ENCODE data around the gene GPR34.
"Not testable (repeated sequence)": the region's sequence is repeated elsewhere in the genome, so short reads cannot be mapped to it uniquely, and the experiment has no call there.

Gene GPR34

DNA sequence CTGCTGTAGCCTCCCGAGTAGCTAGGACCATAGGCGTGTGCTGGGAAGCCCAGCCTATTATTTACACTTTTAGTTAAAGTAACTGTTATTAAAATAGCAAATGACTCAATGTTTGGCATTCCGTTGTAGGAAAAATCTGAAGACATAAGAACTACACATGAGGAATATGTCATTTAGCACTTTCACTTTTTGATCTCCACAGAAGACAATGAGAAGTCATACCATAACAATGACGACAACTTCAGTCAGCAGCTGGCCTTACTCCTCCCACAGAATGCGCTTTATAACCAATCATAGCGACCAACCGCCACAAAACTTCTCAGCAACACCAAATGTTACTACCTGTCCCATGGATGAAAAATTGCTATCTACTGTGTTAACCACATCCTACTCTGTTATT is 6.7 kb downstream of the GPR34 start:
- H3K9me3 ChIP-seq (ENCODE audit: control insufficient read depth, low read depth, low read length): peaks cover 2% of the 10 kb centered on the region

DNA sequence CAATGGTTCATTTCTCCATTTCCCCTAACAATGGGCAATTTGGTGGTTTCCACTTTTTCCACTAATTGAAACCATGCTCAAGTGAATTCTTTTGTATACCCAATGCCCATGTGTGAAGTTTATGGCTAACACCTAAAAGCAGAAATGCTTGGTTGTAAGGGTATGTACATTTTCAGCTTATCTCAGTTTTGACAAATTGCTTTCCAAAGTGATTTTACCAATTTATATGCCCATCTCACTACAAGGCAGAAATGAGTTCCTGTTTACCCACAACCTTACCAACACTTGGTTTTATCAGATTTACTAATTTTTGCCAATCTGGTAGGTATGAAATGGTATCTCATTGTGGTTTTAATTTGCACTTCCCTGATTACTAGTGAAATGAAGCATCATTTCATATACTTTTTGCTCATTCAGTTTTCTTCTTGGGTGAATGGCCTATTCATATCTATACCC is 14.8 kb downstream of the GPR34 start:
- H3K27ac ChIP-seq (ENCODE audit: low read length): no peak overlapping the region
- H3K4me1 ChIP-seq (ENCODE audit: control insufficient read depth, low read depth, low read length): no peaks in the 10 kb centered on the region
- no peaks in the 10 kb centered on the region for H3K27me3 ChIP-seq (ENCODE audit: control insufficient read depth, insufficient read depth, low read length)
- no peak overlapping the region for H3K4me3 ChIP-seq (ENCODE audit: low read length)
- H3K9ac ChIP-seq (ENCODE audit: low read length): no peak overlapping the region
- H3K9me3 ChIP-seq (ENCODE audit: control insufficient read depth, low read depth, low read length): no peaks in the 10 kb centered on the region
- no peaks in the 10 kb centered on the region for H3K36me3 ChIP-seq (ENCODE audit: control insufficient read depth, low read depth, low read length)

More for the DNA sequence above, 6.7 kb downstream of the GPR34 start:
- Histone ChIP-seq H3K9ac (ENCODE audit: low read length) (no peak overlapping the region), H3K4me1 (ENCODE audit: control insufficient read depth, low read depth, low read length) (no peaks in the 10 kb centered on the region), H3K4me3 (ENCODE audit: low read length) (no peak overlapping the region), H3K27ac (ENCODE audit: low read length) (no peak overlapping the region), H3K27me3 (ENCODE audit: control insufficient read depth, insufficient read depth, low read length) (no peaks in the 10 kb centered on the region), H3K36me3 (ENCODE audit: control insufficient read depth, low read depth, low read length) (no peaks in the 10 kb centered on the region)

- H3K4me1 ChIP-seq (ENCODE audit: control insufficient read depth, low read depth, low read length): no peaks in the 10 kb centered on the region
- H3K9ac ChIP-seq (ENCODE audit: low read length): no peak overlapping the region
- no peaks in the 10 kb centered on the region for H3K36me3 ChIP-seq (ENCODE audit: control insufficient read depth, low read depth, low read length)
- no peak overlapping the region for H3K27ac ChIP-seq (ENCODE audit: low read length)
- H3K27me3 ChIP-seq (ENCODE audit: control insufficient read depth, insufficient read depth, low read length): no peaks in the 10 kb centered on the region
- peaks cover 3% of the 10 kb centered on the region for H3K9me3 ChIP-seq (ENCODE audit: control insufficient read depth, low read depth, low read length)
- H3K4me3 ChIP-seq (ENCODE audit: low read length): no peak overlapping the region
These were observed 16.3 kb downstream of the GPR34 start for GRCh38 chrX:41705042-41705441.

GRCh38 chrX:41705680-41706374 is 17.1 kb downstream of the GPR34 start:
- Histone ChIP-seq H3K27me3 (ENCODE audit: control insufficient read depth, insufficient read depth, low read length) (no peaks in the 10 kb centered on the region), H3K4me3 (ENCODE audit: low read length) (no peak overlapping the region), H3K4me1 (ENCODE audit: control insufficient read depth, low read depth, low read length) (peaks cover 5% of the 10 kb centered on the region), H3K36me3 (ENCODE audit: control insufficient read depth, low read depth, low read length) (no peaks in the 10 kb centered on the region), H3K9me3 (ENCODE audit: control insufficient read depth, low read depth, low read length) (peaks cover 3% of the 10 kb centered on the region), H3K9ac (ENCODE audit: low read length) (no peak overlapping the region), H3K27ac (ENCODE audit: low read length) (no peak overlapping the region)

DNA sequence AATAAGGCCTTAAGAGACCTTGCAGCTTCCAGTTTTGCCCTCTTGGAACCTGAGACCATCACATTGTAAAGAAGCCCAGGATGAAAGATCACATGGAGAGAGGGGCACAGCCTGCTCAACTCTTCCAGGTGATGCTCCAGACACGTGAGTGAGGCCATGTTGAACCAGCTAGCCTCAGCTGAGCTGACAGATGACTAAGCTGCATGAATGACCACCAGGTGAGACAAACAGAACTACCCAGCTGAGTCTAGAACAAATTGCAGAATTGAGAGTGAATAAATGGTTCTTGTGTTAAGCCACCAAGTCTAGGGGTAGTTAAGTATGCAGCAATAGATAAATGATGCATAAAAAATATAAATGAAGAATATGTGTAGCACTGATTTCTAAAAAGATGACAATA is 18.4 kb downstream of the GPR34 start:
- H3K4me3 ChIP-seq (ENCODE audit: low read length): no peak overlapping the region
- H3K4me1 ChIP-seq (ENCODE audit: control insufficient read depth, low read depth, low read length): peaks cover 8% of the 10 kb centered on the region
- H3K9ac ChIP-seq (ENCODE audit: low read length): no peak overlapping the region
- no peak overlapping the region for H3K27ac ChIP-seq (ENCODE audit: low read length)
- H3K9me3 ChIP-seq (ENCODE audit: control insufficient read depth, low read depth, low read length): peaks cover 3% of the 10 kb centered on the region
- no peaks in the 10 kb centered on the region for H3K36me3 ChIP-seq (ENCODE audit: control insufficient read depth, low read depth, low read length)
- no peaks in the 10 kb centered on the region for H3K27me3 ChIP-seq (ENCODE audit: control insufficient read depth, insufficient read depth, low read length)

GRCh38 chrX:41708486-41708885 is 19.7 kb downstream of the GPR34 start:
- H3K36me3 ChIP-seq (ENCODE audit: control insufficient read depth, low read depth, low read length): no peaks in the 10 kb centered on the region
- H3K27ac ChIP-seq (ENCODE audit: low read length): no peak overlapping the region
- no peaks in the 10 kb centered on the region for H3K27me3 ChIP-seq (ENCODE audit: control insufficient read depth, insufficient read depth, low read length)
- no peak overlapping the region for H3K9ac ChIP-seq (ENCODE audit: low read length)
- peaks cover 8% of the 10 kb centered on the region for H3K4me1 ChIP-seq (ENCODE audit: control insufficient read depth, low read depth, low read length)
- H3K9me3 ChIP-seq (ENCODE audit: control insufficient read depth, low read depth, low read length): peaks cover 3% of the 10 kb centered on the region
- no peak overlapping the region for H3K4me3 ChIP-seq (ENCODE audit: low read length)

GRCh38 chrX:41711021-41711667 is 22.4 kb downstream of the GPR34 start:
- Histone ChIP-seq H3K4me3 (ENCODE audit: low read length) (no peak overlapping the region), H3K27ac (ENCODE audit: low read length) (no peak overlapping the region), H3K27me3 (ENCODE audit: control insufficient read depth, insufficient read depth, low read length) (no peaks in the 10 kb centered on the region), H3K36me3 (ENCODE audit: control insufficient read depth, low read depth, low read length) (no peaks in the 10 kb centered on the region), H3K9ac (ENCODE audit: low read length) (no peak overlapping the region), H3K9me3 (ENCODE audit: control insufficient read depth, low read depth, low read length) (peaks cover 9% of the 10 kb centered on the region), H3K4me1 (ENCODE audit: control insufficient read depth, low read depth, low read length) (peaks cover 8% of the 10 kb centered on the region)

DNA sequence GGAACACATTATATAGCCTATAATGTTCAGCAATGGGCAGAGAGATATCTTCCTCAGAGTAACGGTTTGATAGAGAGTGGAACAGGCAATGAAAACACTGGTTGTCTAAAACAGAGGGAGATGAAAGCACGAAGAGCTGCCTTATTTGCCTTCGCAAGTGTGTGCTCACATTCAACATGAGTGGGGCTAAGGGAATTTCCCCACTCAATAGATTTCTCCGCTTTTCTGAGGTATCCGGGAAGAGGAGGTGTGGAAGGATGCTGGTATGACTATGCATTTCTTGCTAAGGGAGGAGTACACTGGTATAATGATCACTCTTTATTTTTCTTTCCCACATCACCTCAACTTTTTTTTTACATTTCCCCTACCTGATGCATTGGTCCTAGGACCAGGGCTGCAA is 27.4 kb downstream of the GPR34 start:
- Histone ChIP-seq H3K36me3 (ENCODE audit: control insufficient read depth, low read depth, low read length) (no peaks in the 10 kb centered on the region), H3K27me3 (ENCODE audit: control insufficient read depth, insufficient read depth, low read length) (no peaks in the 10 kb centered on the region), H3K9ac (ENCODE audit: low read length) (no peak overlapping the region), H3K4me3 (ENCODE audit: low read length) (no peak overlapping the region), H3K9me3 (ENCODE audit: control insufficient read depth, low read depth, low read length) (peaks cover 20% of the 10 kb centered on the region), H3K4me1 (ENCODE audit: control insufficient read depth, low read depth, low read length) (peaks cover 4% of the 10 kb centered on the region), H3K27ac (ENCODE audit: low read length) (no peak overlapping the region)

- no peak overlapping the region for H3K27ac ChIP-seq (ENCODE audit: low read length)
- no peak overlapping the region for H3K9ac ChIP-seq (ENCODE audit: low read length)
- H3K36me3 ChIP-seq (ENCODE audit: control insufficient read depth, low read depth, low read length): no peaks in the 10 kb centered on the region
- H3K4me3 ChIP-seq (ENCODE audit: low read length): no peak overlapping the region
- H3K9me3 ChIP-seq (ENCODE audit: control insufficient read depth, low read depth, low read length): peaks cover 24% of the 10 kb centered on the region
- no peaks in the 10 kb centered on the region for H3K27me3 ChIP-seq (ENCODE audit: control insufficient read depth, insufficient read depth, low read length)
- peaks cover 4% of the 10 kb centered on the region for H3K4me1 ChIP-seq (ENCODE audit: control insufficient read depth, low read depth, low read length)
These were observed 28.1 kb downstream of the GPR34 start for GRCh38 chrX:41716767-41717473.

GRCh38 chrX:41718481-41719235 is 29.9 kb downstream of the GPR34 start:
- no peak overlapping the region for H3K4me3 ChIP-seq (ENCODE audit: low read length)
- peaks cover 4% of the 10 kb centered on the region for H3K4me1 ChIP-seq (ENCODE audit: control insufficient read depth, low read depth, low read length)
- H3K9me3 ChIP-seq (ENCODE audit: control insufficient read depth, low read depth, low read length): peaks cover 32% of the 10 kb centered on the region
- no peaks in the 10 kb centered on the region for H3K27me3 ChIP-seq (ENCODE audit: control insufficient read depth, insufficient read depth, low read length)
- H3K9ac ChIP-seq (ENCODE audit: low read length): no peak overlapping the region
- H3K36me3 ChIP-seq (ENCODE audit: control insufficient read depth, low read depth, low read length): no peaks in the 10 kb centered on the region
- peak overlapping the region; percentile 33 for H3K27ac ChIP-seq (ENCODE audit: low read length)

- H3K9ac ChIP-seq (ENCODE audit: low read length); H3K4me1 ChIP-seq (ENCODE audit: control insufficient read depth, low read depth, low read length); H3K27me3 ChIP-seq (ENCODE audit: control insufficient read depth, insufficient read depth, low read length); H3K4me3 ChIP-seq (ENCODE audit: low read length); H3K36me3 ChIP-seq (ENCODE audit: control insufficient read depth, low read depth, low read length): not testable (repeated sequence)
- Histone ChIP-seq H3K27ac (ENCODE audit: low read length) (peak overlapping the region; percentile 33), H3K9me3 (ENCODE audit: control insufficient read depth, low read depth, low read length) (peaks cover 27% of the 10 kb centered on the region)
These were observed 30.8 kb downstream of the GPR34 start for GRCh38 chrX:41719610-41720009.
